C1 segment of cervical spinal cord (tissue), 14 donors: Measurements from ENCODE around the gene RAB11FIP4.
A peak's percentile ranks its signal among the peaks of the same experiment; 100 is the strongest.

ENCODE experiments used
- DNase-seq, 14 donors: peaks; one replicate each; lab custom pipeline; 2025; lab: John Stamatoyannopoulos, UW

Gene RAB11FIP4

DNA sequence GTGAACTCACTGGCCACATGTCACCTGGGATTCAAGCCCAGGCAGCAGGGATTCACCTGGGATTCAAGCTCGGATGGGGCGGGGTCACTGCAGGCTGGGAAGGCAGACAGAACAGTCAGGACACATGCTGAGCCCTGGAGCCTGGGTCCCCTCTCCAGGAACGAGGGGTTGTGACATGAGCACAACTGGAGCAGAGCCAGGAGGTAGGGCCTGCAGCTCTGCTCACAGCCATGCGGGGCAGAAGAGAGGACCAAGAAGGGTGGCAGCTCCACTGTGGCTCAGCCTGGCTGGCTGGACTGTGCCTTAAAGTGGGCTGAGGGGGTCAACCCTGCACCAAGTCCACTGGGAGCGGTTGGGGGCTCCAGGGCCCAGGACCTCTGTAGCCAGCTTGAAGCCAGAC lies 150.1 kb downstream of the RAB11FIP4 start:
- DNase-seq, result no peak

DNA sequence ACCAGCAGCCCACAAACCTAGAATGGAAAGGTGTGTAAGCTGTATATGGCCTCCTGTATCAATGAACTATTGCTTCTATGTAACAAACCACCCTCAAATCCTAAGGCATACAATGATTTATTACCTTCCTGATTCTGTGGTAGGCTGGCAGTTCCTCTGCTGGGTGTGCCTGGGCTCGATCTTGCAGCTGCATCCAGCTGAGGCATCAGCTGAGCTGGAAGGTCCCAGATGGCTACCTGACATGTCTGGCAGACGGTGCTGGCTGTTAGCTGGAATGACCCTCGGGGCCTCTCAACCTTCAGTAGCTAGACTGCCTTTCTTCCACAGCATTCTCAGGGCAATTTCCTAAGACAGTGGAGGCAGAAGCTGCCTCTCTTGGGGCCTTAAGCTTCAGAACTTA lies 152.7 kb downstream of the RAB11FIP4 start:
- no peak for DNase-seq

DNA sequence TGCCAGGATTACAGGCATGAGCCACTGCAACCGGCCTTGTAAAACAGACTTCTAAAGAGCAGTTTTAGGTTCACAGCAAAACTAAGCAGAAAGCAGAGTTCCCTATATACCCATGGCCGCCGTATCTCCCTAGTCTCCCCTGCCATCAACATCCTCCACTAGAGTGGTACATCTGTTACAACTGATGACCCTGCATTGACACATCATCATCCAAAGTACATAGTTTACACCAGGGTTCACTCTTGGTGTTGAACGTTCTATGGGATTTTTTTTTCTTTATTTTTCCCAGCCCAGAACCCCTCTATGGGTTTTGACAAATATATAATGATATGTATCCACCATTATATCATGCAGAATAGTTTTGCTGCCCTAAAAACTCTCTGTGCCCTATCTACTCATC lies 155.2 kb downstream of the RAB11FIP4 start:
- no peak for DNase-seq

DNA sequence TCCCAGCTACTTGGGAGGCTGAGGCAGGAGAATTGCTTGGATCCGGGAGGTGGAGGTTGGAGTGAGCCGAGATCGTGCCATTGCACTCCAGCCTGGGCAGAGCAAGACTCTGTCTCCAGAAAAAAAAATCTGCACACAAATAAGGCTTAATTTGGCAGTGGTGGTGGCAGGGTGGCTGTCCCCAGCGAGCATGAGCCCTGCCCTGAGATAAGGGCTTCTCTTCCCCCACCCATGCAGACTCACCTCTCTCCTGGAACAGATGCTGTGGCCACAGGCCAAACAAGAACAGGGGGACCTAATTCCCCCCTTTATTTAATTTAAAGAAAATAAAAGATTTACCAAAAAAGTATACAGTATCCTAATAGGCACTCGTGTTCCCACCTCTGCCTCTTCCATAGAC lies 157.2 kb downstream of the RAB11FIP4 start:
- DNase-seq, result peak in 1 of 14 donors; percentile 45

DNA sequence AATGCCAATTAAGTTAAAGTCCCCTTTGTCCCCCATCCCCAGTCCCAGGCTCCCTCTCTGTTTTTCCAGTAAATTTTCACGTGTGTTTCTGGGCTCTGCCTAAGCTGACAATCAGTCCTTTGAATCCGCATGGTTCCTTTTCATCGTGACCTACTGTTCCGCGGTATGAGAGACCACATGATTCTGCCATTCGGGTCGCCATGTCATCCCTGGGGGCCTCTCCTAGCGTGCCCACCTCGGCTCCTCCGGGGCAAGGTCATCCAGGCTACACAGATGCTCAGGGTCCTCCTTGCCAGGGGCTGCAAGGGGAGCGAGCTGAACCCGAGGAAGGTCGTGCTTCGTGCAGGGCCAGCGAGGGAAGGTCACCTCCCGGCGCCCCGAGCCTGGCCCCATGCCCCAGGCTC lies 157.6 kb downstream of the RAB11FIP4 start:
- DNase-seq, result peak in 11 of 14 donors; percentile 45 to 77 (median 58)

DNA sequence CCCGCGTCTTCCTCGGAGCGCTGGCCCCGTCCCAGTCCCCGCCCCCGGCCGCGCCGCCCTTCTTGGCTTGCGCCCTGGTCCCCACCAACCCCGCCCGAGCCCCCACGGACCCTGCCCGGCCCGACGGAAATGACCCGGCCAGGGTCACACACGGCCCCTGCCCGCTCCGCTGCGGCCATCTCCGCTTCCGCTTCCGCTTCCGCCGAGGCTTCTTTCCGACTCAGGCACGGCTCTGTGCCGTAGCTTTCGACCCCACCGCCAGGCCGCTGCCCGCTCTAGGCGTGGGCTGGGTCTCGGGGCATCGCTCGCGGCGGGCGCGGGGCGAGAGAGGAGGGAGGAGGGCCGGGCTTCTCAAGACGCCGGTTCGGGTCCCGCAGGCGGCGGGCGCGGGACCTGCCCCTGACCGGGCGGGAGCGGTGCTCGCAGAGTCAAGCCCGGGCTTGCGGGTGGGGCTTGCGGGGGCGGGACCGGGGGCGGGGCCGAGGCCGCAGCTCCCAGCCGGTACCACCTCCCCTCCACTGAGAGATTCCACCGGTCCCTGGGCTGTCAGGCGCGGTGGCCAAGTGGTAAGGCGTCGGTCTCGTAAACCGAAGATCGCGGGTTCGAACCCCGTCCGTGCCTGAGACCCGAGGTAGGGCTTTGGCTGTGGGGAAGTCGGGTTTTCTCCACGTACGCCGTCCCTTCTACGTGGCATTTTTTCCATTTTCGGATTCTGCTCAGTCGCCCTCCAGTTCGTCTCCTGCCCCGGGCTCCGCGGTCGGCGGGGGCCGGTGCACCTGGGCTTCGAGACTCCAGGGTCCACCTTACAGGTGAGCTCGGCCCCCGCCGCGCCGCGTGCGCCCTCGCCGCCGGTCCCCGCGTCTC lies 158.3 kb downstream of the RAB11FIP4 start:
- DNase-seq, result peak; percentile 43 to 95 (median 87)

DNA sequence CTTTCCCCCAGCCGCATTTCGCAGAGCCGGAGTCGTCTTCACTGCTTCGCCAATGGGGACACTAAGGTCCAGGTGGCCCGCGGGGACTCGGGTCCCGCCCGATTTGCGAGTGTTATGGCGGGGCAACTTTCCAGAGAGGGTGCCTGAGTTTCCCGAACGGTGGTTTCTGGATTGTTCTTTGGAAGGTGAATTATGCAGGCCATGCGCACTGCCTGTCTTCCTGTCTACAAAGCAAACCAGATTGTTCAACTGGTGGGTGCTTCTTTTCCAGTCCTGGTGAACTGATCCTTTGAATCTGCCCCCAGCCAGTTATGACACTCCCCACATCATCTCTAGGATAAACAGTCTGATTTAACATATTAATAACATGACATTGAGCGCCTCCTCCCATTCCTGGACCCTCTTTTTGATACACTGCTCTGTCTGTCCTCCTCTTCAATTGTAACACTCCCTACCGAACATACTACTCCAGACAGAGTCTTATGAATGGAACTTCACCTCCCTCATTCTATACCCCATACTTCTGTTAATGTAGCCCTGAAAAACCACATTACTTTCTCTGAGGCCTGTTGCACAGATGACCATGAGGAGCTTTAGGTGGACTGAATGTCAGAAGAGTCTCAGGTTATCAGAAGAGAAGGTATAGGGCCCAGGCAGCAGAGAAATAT lies 159.0 kb downstream of the RAB11FIP4 start:
- peak in 2 of 14 donors; percentile 42 to 71 for DNase-seq

DNA sequence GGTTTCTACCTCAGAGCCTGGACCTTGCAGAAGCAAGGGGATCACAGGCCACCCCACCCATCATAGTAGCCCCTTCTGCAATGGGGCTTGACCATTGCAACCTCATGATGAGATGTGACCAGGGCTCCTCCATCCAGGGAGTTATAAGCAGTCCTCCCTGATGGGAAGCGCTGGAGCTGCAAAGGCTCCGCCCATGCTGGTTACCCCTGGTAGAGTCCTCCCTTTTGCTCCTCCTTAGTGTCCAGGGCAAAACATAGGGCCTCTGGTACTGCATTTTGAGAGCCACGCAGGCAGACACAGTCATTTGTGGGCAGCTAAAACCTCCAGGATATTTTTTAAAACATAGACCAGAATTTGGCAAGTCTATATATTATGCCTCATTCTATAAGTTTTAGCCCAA lies 161.1 kb downstream of the RAB11FIP4 start:
- DNase-seq, result no peak

DNA sequence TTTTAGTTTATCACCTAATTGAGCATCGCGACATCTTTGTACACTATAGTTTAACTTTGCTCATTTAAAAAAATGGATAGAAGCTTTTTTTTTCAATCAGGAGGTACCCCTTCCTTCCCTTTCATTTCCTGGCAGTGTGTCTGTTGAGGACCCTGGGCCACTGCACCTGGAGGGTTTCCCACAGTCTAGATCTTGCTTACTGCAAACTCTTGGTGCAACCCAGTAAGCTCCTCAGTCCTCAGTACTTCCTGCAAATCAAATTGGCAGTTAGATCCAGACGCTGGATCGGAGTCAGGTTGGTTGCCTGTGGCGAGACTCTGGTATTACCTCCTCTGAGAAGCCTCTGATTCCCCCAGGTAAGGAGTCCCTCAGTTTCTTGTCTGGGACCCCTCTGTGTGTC lies 162.0 kb downstream of the RAB11FIP4 start:
- DNase-seq, result no peak

DNA sequence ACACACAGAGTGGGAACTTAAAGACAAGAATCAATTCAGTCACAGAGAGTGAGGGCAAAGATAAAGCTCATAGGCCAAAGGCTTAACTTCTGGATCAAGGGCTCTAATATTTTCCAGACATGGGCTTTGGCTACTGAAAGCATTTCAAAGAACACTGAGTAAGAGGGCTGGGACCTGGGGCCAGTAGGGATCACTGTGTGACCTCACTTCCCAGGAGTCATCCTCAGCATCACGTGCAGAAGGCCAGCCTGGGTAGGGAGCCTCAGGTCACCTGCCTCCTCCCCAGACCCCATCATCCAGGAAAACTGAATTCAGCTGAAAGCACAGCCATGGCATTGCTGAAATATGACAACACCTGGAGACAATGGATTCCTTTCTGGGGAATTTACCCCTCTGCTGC lies 163.5 kb downstream of the RAB11FIP4 start:
- DNase-seq, result no peak

DNA sequence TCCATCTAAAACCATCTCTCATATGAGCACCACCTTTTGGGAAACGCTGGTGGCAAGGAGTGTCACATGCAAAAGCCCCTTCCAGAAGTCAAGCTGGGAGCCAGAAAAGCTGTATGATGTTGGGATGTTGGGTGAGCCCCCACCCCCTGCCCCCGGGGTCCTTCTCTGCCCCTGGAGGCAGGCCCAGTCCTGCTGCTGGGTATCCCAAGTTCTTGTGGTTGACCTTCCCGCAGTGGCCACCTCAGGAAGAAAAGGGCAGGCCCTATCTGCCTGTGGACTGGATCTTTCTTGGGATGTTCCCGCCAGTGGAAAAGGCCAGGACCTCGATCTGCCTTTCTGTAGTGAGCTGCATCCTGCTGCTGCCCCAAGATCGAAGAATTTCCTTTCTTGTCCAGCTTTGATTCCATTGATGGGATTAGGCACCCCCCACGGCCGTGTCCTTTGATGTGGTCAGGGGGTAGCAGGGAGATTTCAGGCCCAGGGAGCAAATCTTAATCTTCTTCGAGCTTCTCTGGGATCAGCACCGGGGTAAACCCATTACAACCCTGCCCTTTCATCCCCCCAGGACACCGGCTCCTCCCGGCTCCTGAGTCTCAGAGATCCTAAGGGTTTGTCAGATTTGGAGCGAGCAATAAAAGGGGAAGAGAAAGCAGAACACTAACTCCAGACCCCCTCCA lies 165.6 kb downstream of the RAB11FIP4 start:
- DNase-seq, result no peak

DNA sequence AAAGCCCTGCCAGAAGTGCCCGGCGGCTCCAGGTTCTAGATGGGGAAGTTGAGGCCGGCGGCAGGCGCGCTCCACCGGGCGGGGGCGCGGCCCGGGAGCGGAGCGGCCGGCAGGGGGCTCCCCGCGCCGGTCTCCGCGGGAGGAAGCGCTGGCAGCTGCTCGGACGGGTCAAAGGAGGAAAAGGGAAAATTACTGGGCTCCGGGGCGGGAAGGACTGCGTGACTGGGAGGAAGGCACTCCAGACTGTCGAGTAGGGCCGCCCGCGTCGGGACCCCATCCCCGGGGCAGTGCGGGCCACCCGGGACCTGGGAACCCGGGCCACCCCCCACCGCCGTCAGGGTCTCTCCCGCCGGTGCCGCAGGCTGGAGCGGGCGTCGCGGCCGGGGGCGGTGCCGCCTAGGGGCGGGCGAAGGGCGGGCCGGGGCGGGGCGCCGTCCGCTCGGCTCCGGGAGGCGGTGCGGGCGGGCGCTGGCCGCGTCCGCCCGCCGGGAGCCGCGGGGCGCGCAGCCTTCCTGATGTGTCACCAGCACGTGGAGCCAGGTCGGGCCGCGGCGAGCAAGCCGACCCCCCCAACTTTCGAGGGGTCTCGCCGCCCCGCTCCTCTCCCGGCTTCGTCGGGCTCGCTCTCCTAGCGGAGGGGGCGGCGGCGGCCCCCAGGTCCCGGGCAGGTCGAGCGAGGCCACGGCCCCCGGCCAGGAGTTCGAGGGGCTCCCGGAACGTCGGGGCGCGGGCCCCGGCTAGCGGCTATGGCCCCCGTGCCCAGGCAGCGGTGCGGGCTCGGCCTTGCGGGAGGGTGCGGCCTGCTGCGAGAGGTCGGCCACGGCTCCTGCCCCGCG lies 167.5 kb downstream of the RAB11FIP4 start:
- peak; percentile 27 to 93 (median 76) for DNase-seq

DNA sequence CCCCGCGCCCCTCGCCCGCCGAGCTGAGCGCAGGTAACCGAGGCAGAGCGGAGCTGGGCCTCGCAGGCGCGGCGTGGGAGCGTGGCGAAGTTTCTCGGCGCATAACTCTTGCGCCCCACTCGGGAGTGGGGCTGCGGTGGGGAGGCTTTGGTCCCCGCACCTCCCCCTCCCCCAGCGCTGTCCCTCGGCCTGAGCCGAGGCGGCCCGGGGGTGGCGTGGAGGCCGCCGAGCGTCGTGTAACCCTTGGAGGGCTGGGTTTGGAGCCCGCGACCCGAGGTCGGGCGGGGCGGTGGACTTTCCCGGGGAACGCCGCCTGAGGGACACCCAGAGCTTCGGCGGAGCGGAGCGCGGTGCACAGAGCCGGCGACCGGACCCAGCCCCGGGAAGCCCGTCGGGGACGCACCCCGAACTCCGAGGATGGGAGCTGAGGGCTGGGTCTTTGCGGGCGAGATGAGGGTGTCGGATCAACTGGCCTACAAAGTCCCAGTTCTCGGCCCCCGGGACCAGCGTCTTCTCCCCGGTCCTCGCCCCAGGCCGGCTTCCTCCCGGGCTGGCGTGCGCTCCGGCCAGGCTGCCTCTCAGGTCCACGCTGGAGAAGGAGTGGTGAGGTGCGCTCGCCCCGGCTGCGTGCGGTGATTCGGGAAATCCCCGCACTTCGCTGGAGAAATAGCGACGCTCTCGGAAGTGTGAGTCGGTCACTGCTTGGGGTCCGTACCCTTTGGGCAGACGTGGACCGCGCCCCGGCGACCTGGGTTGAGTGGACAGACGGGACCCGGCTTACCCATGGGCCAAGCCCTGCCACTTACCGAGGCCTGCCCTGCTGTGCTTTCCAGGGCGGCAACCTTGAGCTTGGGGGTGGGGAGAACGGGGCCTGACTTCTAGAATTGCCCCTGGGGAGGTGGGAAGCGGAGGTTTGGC lies 168.4 kb downstream of the RAB11FIP4 start:
- peak in 3 of 14 donors; percentile 8 to 16 (median 9) for DNase-seq

DNA sequence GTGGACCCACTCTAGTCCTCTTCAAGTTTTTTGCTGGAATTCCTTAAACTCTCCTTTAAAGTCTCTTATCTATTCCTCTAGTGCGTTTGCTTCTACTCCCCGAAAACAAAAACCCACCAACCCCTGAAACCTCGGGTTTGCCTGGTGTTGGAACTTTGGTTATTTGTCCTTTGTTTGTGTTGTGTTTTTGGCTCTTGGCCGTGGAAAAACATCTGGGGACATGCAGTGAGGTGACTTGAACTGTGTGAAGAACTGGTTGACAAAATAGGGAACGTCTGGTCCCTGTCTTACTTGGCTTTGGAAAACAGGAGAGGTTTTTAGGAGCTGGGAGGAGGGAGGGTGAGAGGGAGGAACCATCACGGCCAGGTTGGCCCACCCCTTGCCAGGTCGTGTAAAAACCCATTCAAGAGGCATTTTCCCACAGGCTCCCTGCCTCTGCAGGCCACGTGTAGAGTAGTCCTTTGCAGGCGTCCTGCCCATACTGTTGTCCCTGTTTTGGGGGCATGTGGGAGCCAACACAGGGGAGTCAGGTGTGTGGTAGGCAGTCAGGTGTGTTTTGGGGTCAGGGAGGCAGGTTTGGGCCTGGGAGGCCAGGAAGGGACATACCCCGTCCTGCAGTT lies 169.3 kb downstream of the RAB11FIP4 start:
- DNase-seq, result peak in 2 of 14 donors; percentile 18 to 26

DNA sequence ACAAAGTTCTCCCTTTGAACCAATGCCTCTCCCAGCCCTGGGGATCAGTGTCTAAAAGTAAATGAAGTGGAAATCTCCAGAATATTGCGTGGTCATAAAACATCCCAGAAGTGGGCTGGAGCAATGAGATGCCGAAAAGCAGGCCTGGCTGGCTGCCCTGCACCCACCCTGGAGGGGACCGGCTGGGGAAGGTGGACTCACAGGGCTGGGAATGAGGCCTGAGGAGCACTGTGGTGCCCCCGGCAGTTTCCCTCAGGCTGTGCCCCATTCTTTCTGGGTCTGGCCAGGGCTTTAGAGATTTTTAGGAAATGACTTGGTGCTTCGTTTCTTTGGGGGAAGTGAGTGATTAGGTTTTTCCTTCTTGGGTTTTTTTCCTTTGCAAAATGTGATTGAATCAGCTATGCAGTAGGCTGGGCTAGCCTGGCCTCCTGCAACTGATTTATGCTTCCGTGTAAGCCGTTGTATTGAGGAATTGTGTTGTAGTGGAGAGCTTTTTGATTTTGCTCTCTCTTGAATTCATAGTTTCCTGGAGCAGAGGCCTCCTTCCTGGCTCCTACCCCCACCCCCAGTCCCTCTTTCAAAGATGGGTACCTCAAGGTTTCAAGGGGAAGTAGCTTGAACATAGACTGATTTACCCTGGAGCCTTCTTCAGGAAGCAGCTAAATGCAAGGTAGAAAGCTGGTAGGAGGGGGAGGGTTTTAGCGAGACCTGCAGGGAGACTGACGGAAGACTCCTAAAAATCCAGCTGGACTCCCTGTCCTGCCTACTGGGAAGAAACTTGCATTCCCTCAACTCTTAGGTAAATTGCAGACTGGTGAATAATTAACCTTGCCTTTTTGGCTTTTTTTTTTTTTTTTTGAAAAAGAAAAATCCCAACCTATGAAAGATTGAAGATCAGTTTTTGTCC lies 170.2 kb downstream of the RAB11FIP4 start:
- peak in 1 of 14 donors; percentile 21 for DNase-seq

DNA sequence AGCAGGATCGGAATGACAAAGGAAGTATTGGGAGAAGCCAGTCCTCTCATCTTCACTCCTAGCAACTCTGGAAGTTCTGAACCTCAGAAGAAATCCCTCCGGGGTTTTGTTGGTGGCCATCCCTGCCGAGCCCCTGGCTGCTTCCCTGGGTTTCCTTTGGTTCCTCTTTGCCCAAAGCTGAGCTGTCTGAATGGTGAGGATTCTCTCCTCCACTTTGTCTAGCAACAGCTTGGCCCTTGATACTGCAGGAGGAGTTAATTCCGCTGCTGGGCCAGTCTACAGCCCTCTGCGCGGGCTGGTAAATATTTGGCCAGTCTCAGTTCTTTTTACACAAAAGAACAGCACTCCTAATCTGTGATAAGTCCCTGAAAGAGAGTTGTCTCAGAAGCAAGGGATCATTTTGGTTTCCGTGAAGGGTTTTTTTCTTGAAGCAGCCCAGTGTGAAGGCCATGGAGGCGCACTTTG lies 170.9 kb downstream of the RAB11FIP4 start:
- DNase-seq, result no peak

DNA sequence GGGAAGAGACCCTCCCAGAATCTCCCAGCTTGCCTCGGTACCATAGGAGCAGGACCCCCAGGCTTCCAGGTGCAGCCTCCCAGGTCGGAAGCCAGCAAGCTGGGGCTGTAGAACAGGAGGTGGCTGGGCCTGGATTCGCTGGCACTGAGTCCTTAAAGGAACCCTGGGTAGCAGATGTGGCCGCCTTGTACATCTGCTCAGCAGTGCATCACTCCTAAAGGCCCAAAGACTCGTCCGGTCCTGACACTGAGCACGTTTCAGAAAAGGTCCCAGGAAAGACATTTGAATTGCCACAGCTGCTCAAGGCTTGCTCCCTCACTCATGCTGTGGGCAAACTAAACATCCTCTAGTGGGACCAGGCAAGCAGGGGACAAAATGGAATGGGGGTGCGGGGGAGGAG lies 172.8 kb downstream of the RAB11FIP4 start:
- DNase-seq, result no peak

DNA sequence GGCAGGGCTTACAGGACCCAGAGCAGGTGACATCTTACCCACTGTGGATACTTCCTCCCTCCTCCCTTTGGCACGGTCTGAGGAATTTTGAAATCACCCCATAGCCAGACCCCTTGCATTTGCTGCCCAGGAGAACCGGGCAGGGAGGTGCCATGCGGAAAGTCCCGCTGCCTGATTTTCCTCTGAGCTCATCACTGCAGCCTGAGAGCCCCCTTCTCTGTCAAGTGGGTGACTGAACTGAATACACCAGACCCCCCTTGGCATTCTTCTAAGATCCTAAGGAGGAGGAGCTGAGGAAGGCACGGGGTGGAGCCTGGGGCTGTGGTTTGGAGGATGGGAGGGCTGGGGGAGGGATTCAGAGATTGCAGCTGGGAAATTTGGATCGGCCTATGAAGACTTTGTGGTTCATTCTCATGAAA lies 173.4 kb downstream of the RAB11FIP4 start:
- DNase-seq, result peak in 1 of 14 donors; percentile 37

DNA sequence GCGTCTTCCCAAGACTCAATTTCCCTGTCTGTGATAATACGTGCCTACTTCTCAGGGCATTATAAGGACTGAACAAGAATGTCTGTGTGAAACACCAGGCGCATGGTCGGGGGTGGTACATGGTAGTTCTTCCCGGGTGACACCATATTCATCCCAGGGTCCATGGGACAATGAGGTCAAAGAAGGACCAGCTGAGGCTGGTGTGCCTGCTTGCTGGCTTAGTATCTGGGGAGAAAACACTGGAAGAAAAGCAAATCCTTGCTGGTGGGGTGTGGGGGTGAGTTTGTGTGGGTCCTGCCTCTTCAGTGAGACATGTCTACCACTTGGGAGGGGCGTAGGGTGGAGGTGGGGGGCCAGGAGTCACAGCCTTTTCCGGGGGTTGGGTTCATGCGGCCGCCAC lies 174.2 kb downstream of the RAB11FIP4 start:
- DNase-seq, result no peak
